Thyroid gland (tissue), 4 donors: ENCODE data around the gene PCGF3.

Experiments
- POLR2A ChIP-seq, 2 donors: fragments of 450-650 bp; IDR thresholded peaks; one replicate each; pipeline ENCODE4 v1.6.1; 2017; ENCODE audit warnings: antibody characterized with exemption in 2 of 2, mild to moderate bottlenecking in 2 of 2, moderate library complexity in 1 of 2
- TF ChIP-seq, protein P1 (sequence below), 6 experiments: fragments of 200-600 bp in 3 of 6; fragments of 450-650 bp in 3 of 6; sonication (generic) in 3 of 6; IDR thresholded peaks; one replicate each; pipeline ENCODE4 v1.5.1; 2016 to 2019; ENCODE audit warnings: antibody characterized with exemption in 6 of 6, mild to moderate bottlenecking in 2 of 6, inconsistent platforms in 1 of 6, moderate library complexity in 1 of 6

DNA sequence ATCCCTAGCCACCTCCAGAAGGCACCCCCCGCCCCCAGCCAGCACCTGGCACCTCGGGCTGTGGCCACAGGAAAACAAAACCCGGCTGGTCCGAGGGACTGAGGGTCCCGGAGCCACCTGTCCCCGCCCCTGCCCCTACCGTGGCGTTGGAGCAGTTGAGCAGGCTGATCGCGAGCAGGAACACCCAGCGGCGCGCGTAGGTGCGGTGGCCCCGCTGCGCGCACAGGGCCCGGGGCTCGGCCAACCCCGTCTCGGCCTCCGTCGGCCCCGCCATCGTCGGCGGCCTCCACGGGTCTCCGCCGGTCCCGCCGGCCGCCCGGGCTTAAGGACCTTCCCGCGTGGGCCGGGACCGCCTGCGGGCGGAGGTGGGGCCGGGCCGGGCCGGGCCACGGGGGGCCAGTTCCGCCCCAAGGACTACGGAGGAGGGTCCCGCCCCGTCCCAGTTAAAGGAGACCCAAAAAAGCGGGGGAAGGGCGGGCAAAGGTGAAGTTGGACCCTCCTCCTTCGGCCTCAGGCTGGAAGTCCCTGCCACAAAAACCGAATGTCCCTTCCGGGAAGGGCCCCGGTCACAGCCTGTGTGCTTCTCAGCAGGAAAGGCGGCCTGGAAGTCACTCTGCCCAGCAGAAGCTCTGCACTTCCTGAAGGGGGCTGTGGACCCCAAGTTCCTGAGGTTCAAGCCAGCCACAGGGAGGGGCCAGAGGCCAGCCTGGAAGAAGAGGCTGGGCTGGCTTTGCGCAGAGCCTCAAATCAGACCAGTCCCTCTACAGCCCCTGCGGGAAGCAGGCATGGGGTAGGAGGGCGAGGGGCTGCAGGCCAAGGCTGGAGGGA lies 16.6 kb upstream of the PCGF3 start, which contains the start of gene SLC49A3:
- TF ChIP-seq, protein P1, sequence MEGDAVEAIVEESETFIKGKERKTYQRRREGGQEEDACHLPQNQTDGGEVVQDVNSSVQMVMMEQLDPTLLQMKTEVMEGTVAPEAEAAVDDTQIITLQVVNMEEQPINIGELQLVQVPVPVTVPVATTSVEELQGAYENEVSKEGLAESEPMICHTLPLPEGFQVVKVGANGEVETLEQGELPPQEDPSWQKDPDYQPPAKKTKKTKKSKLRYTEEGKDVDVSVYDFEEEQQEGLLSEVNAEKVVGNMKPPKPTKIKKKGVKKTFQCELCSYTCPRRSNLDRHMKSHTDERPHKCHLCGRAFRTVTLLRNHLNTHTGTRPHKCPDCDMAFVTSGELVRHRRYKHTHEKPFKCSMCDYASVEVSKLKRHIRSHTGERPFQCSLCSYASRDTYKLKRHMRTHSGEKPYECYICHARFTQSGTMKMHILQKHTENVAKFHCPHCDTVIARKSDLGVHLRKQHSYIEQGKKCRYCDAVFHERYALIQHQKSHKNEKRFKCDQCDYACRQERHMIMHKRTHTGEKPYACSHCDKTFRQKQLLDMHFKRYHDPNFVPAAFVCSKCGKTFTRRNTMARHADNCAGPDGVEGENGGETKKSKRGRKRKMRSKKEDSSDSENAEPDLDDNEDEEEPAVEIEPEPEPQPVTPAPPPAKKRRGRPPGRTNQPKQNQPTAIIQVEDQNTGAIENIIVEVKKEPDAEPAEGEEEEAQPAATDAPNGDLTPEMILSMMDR (IDR thresholded peaks at IDR 0.05), result no peak
- TF ChIP-seq POLR2A (IDR thresholded peaks at IDR 0.05), result no peak
